GM12878 (cell line): ENCODE measurements around the gene SNX15. TPM values are rescaled to one million over a fixed set of nuclear protein-coding genes. Genes with fewer than 3 reads are reported as not detected.
A peak's percentile ranks its signal among the peaks of the same experiment; 100 is the strongest.

Experiments used
- ATAC-seq: fragments of 200-7000 bp; cut with Tn5 transposase; 3 replicates; pipeline ENCODE4 v1.9.1; 2020; ENCODE audit warnings: mild to moderate bottlenecking, moderate library complexity
- BruUV-seq: library from RNA; stranded (reverse); fragments of 400-500 nt; replicated peaks from 2 replicates; lab custom pipeline; 2021; lab: Mats Ljungman, UMichigan
- CTCF ChIA-PET: fragments of 300-600 bp; sonication (Branson Sonifier 250); formaldehyde crosslinking; extraction: SDS; loops from one replicate; lab custom pipeline; 2021; ENCODE audit warnings: inconsistent platforms; lab: Yijun Ruan, JAX
- POLR2A ChIA-PET: fragments of 350-600 bp; formaldehyde crosslinking; extraction: SDS; loops from one replicate; lab custom pipeline; 2021; ENCODE audit warnings: inconsistent platforms; lab: Charles Lee
- RAD21 ChIA-PET: fragments of 300-600 bp; sonication (Branson Sonifier 250); formaldehyde crosslinking; loops from one replicate; lab custom pipeline; 2023; ENCODE audit warnings: antibody characterized with exemption; ENCODE audit not compliant: unreplicated experiment; lab: Charles Lee
- SMC1A ChIA-PET: fragments of 300-600 bp; sonication (Branson Sonifier 250); formaldehyde crosslinking; loops from one replicate; lab custom pipeline; 2023; ENCODE audit not compliant: unreplicated experiment, uncharacterized antibody; lab: Charles Lee
- DNase-seq: peaks from one replicate; pipeline ENCODE4 v3.0.0-alpha.2; 2011; ENCODE audit warnings: low read depth, low spot score
- FAIRE-seq: peaks from 3 replicates; lab custom pipeline; 2011; peaks lifted over from hg19 to GRCh38; lab: Jason Lieb, UNC
- H2AFZ ChIP-seq: 2 replicates; pipeline ENCODE4 v1.6.0; 2011; ENCODE audit warnings: low read depth, low read length, control low read depth; ENCODE audit not compliant: control insufficient read depth
- H3K27ac ChIP-seq: 2 replicates; pipeline ENCODE4 v1.5.1; 2011; ENCODE audit warnings: control low read depth; ENCODE audit not compliant: control insufficient read depth, insufficient read depth
- H3K27me3 ChIP-seq, 2 experiments: replicated peaks in 1 of 2; 2 replicates each; pipeline versions ENCODE4 v1.6.0 to v1.6.1; 2011; ENCODE audit warnings: low read length in 1 of 2; ENCODE audit not compliant: control insufficient read depth in 2 of 2, insufficient read depth in 2 of 2
- H3K36me3 ChIP-seq, 2 experiments: 2 replicates each; pipeline ENCODE4 v1.5.1; 2011; ENCODE audit warnings: low read length in 1 of 2; ENCODE audit not compliant: control insufficient read depth in 2 of 2, insufficient read depth in 2 of 2
- H3K4me1 ChIP-seq: 2 replicates; pipeline ENCODE4 v1.6.1; 2011; ENCODE audit warnings: mild to moderate bottlenecking, low read length, moderate library complexity, mixed read lengths; ENCODE audit not compliant: control insufficient read depth, insufficient read depth
- H3K4me2 ChIP-seq: 2 replicates; pipeline ENCODE4 v1.6.0; 2011; ENCODE audit warnings: control low read depth; ENCODE audit not compliant: control insufficient read depth, insufficient read depth
- H3K4me3 ChIP-seq: fragments of 200-600 bp; sonication (generic); 2 replicates; pipeline ENCODE4 v1.5.1; 2016
- H3K79me2 ChIP-seq: 2 replicates; pipeline ENCODE4 v1.6.0; 2011; ENCODE audit warnings: low read length; ENCODE audit not compliant: control insufficient read depth, insufficient read depth
- H3K9ac ChIP-seq: 2 replicates; pipeline ENCODE4 v1.8.0; 2011; ENCODE audit warnings: low read length, control low read depth, mixed read lengths; ENCODE audit not compliant: control insufficient read depth, insufficient read depth
- H3K9me3 ChIP-seq: replicated peaks from 3 replicates; pipeline ENCODE4 v1.5.1; 2011; ENCODE audit warnings: mild to moderate bottlenecking, low read length; ENCODE audit not compliant: control insufficient read depth, insufficient read depth
- H4K20me1 ChIP-seq: 2 replicates; pipeline ENCODE4 v1.6.0; 2011; ENCODE audit not compliant: control insufficient read depth, insufficient read depth
- CHD4 ChIP-seq: fragments of 200-600 bp; sonication (generic); IDR thresholded peaks from 2 replicates; pipeline ENCODE4 v1.6.1; 2016; ENCODE audit warnings: mild to moderate bottlenecking
- FOXK2 ChIP-seq: fragments of 450-650 bp; IDR thresholded peaks from 2 replicates; pipeline ENCODE4 v1.6.1; 2017; ENCODE audit warnings: mild to moderate bottlenecking, moderate library complexity
- HCFC1 ChIP-seq: fragments of 150-350 bp; IDR thresholded peaks from 2 replicates; pipeline ENCODE4 v1.6.1; 2014; ENCODE audit warnings: low read length
- IKZF1 ChIP-seq: fragments of 450-650 bp; conservative IDR thresholded peaks from 2 replicates; pipeline ENCODE4 v1.6.1; 2017; ENCODE audit warnings: antibody characterized with exemption, mild to moderate bottlenecking
- KAT2A ChIP-seq: conservative IDR thresholded peaks from 2 replicates; pipeline ENCODE4 v1.6.1; 2011; ENCODE audit warnings: low read depth, low read length; ENCODE audit not compliant: control insufficient read depth
- PAX5 ChIP-seq: IDR thresholded peaks from 2 replicates; pipeline ENCODE4 v1.6.1; 2011; ENCODE audit warnings: low read depth, low read length, borderline replicate concordance
- PBX3 ChIP-seq: IDR thresholded peaks from 2 replicates; pipeline ENCODE4 v1.6.1; 2011; ENCODE audit warnings: mild to moderate bottlenecking, low read depth, low read length, moderate library complexity; ENCODE audit not compliant: insufficient replicate concordance
- PRDM15 ChIP-seq: fragments of 450-650 bp; formaldehyde crosslinking; IDR thresholded peaks from 2 replicates; pipeline ENCODE4 v1.4.0; 2020; ENCODE audit warnings: mild to moderate bottlenecking, moderate library complexity
- SMAD5 ChIP-seq: IDR thresholded peaks from 2 replicates; pipeline ENCODE4 v1.6.1; 2016; ENCODE audit warnings: antibody characterized with exemption, low read depth
- SMARCA5 ChIP-seq: fragments of 450-650 bp; IDR thresholded peaks from 2 replicates; pipeline ENCODE4 v1.6.1; 2017; ENCODE audit warnings: mild to moderate bottlenecking
- SMC3 ChIP-seq: IDR thresholded peaks from 2 replicates; pipeline ENCODE4 v1.6.1; 2011; ENCODE audit warnings: low read length, improper control_type of control experiment, borderline replicate concordance
- SREBF1 ChIP-seq: IDR thresholded peaks from 2 replicates; pipeline ENCODE4 v1.6.1; 2012; ENCODE audit warnings: mild to moderate bottlenecking, low read length
- TARDBP ChIP-seq: IDR thresholded peaks from 2 replicates; pipeline ENCODE4 v1.6.1; 2016; ENCODE audit warnings: borderline replicate concordance
- TCF12 ChIP-seq: IDR thresholded peaks from 2 replicates; pipeline ENCODE4 v1.6.1; 2011; ENCODE audit warnings: low read depth, mild to moderate bottlenecking, low read length
- ZNF687 ChIP-seq: fragments of 450-650 bp; IDR thresholded peaks from 2 replicates; pipeline ENCODE4 v1.6.1; 2017; ENCODE audit warnings: mild to moderate bottlenecking, moderate library complexity
- ZZZ3 ChIP-seq: IDR thresholded peaks from 2 replicates; pipeline ENCODE4 v1.6.1; 2011; ENCODE audit warnings: low read depth; ENCODE audit not compliant: control insufficient read depth, insufficient read length
- WGBS: methylation state at CpG from one replicate; pipeline ENCODE4 v1.1.6; 2016; ENCODE audit warnings: low lambda C conversion rate; ENCODE audit not compliant: insufficient replicate concordance, insufficient coverage; ENCODE audit errors: missing lambda C conversion rate; 5-methylcytosine and 5-hydroxymethylcytosine counted together
- in situ Hi-C: fragments of 300-500 bp; cut with MboI; formaldehyde crosslinking; loops from 9 replicates; pipeline ENCODE4 v1.14.3; 2018; ENCODE audit warnings: mixed read lengths
- intact Hi-C: fragments of 100-400 bp; cut with micrococcal nuclease; formaldehyde crosslinking; loops from one replicate; pipeline ENCODE4 v1.14.2; 2022; ENCODE audit not compliant: unreplicated experiment
- polyA plus RNA-seq, 11 experiments: library from polyadenylated mRNA; depleted of rRNA in 4 of 11; unstranded in 6 of 11; stranded (reverse) in 5 of 11; fragments of >200 nt; fragmentation: Nextera tagmentation in 4 of 11; fragmentation: Illumina TruSeq in 1 of 11; extraction: Ambion mirVana in 4 of 11; extraction: Trizol in 1 of 11; gene quantifications; 1 replicate in 1 of 11; 2 replicates in 10 of 11; pipeline versions ENCODE4 v1.2.1 to v1.2.3, GENCODE V29; 2011 to 2016; ENCODE audit warnings: inconsistent platforms in 2 of 11, missing spikeins in 2 of 11, low read depth in 1 of 11
- total RNA-seq, 4 experiments: library from RNA; depleted of rRNA in 3 of 4; stranded (reverse); fragments of >200 nt in 3 of 4; fragmentation: Illumina TruSeq in 1 of 4; extraction: Trizol in 1 of 4; gene quantifications; 2 replicates each; pipeline versions ENCODE4 v1.2.1 to v1.2.3, GENCODE V29; 2013 to 2021

The SNX15 gene
- total and polyA plus RNA-seq, 10 of the 15 experiments (the other 5 are each of a cell fraction or from before 2014, with no cell fraction given): 2.4 to 24.0 (median 16.1) TPM

GRCh38 chr11:65053827-65054508, 26.7 kb downstream of the SNX15 start:
- Histone ChIP-seq H3K4me1 (peaks cover 37% of the 10 kb centered on the region), H3K4me3 (peak overlapping the region; percentile 19; the same call in 1 of the 2 replicates), H3K9me3 (no peaks in the 10 kb centered on the region), H4K20me1 (no peaks in the 10 kb centered on the region), H3K79me2 (no peaks in the 10 kb centered on the region), H3K36me3 (no peaks in the 10 kb centered on the region), H3K9ac (no peak overlapping the region), H3K27ac (peak overlapping the region; percentile 7; the same call in 1 of the 2 replicates), H3K4me2 (peak overlapping the region; percentile 52), H2AFZ (peak overlapping the region; percentile 20; the same call in 1 of the 2 replicates), H3K27me3 (no peaks in the 10 kb centered on the region)
- DNase-seq: no peak
- BruUV-seq: no TSS peak
- 8% methylated on average over 8 of the region's 8 CpGs for WGBS
- FAIRE-seq: no peak
- CTCF ChIA-PET: interaction anchor here (0.9 to 1.0 kb wide), 2 partner anchors 13 to 68 kb away, joined by 3 to 5 read pairs; partner anchors contain the start of genes FAU and MRPL49
- RAD21 ChIA-PET: no interaction called here
- intact Hi-C loops: no loop called here
- in situ Hi-C loops: no loop called here
- peak; percentile 18 for ATAC-seq
- SMC1A ChIA-PET: interaction anchor here (1.3 kb wide), 1 partner anchor 25 kb away, joined by 5 read pairs; no protein-coding TSS in a partner anchor
- POLR2A ChIA-PET: interaction anchor here (0.9 to 1.9 kb wide), 3 partner anchors 13 to 136 kb away, joined by 3 to 6 read pairs (median 4); partner anchors contain the start of gene SAC3D1
- TF ChIP-seq ZNF687 (no peak), PRDM15 (CRISPR knock-in tag) (no peak), SMAD5 (no peak), HCFC1 (no peak), SMC3 (no peak), TCF12 (peak; percentile 24; the same call in 1 of the 2 replicates), FOXK2 (no peak), IKZF1 (peak; percentile 47; the same call in 1 of the 2 replicates), PBX3 (no peak), SREBF1 (no peak), SMARCA5 (no peak), CHD4 (no peak), ZZZ3 (no peak), TARDBP (no peak), KAT2A (no peak), PAX5 (no peak)
